Measurements from ENCODE around the gene HMX2.
"Not testable (repeated sequence)": the region's sequence is repeated elsewhere in the genome, so short reads cannot be mapped to it uniquely, and the experiment has no call there.

The HMX2 gene

GRCh38 chr10:123178390-123178789 lies 30.5 kb downstream of the HMX2 start:
- H3K4me1 ChIP-seq (ENCODE audit: insufficient read depth, low read length); H3K9ac ChIP-seq (ENCODE audit: low read length); H3K9me3 ChIP-seq (ENCODE audit: low read length); H3K36me3 ChIP-seq (ENCODE audit: insufficient read depth, low read length); H3K27me3 ChIP-seq (ENCODE audit: control insufficient read depth in 1 of 2, insufficient read depth in 2 of 2, low read length in 2 of 2); H3K4me3 ChIP-seq (ENCODE audit: low read depth in 1 of 2, low read length in 2 of 2); H3K27ac ChIP-seq (ENCODE audit: low read depth, low read length): not testable (repeated sequence)

- H3K9ac ChIP-seq (ENCODE audit: low read length): no peak overlapping the region
- H3K36me3 ChIP-seq (ENCODE audit: insufficient read depth, low read length): no peaks in the 10 kb centered on the region
- no peaks in the 10 kb centered on the region for H3K27me3 ChIP-seq (ENCODE audit: control insufficient read depth in 1 of 2, insufficient read depth in 2 of 2, low read length in 2 of 2)
Measured at GRCh38 chr10:123180101-123181090, 32.5 kb downstream of the HMX2 start.

GRCh38 chr10:123183724-123184123 lies 35.8 kb downstream of the HMX2 start:
- Histone ChIP-seq H3K9ac (ENCODE audit: low read length) (no peak overlapping the region), H3K4me1 (ENCODE audit: insufficient read depth, low read length) (no peaks in the 10 kb centered on the region), H3K9me3 (ENCODE audit: low read length) (no peaks in the 10 kb centered on the region), H3K36me3 (ENCODE audit: insufficient read depth, low read length) (no peaks in the 10 kb centered on the region), H3K27me3 (ENCODE audit: control insufficient read depth in 1 of 2, insufficient read depth in 2 of 2, low read length in 2 of 2) (no peaks in the 10 kb centered on the region), H3K27ac (ENCODE audit: low read depth, low read length) (no peak overlapping the region), H3K4me3 (ENCODE audit: low read depth in 1 of 2, low read length in 2 of 2) (no peak overlapping the region)

More at GRCh38 chr10:123180101-123181090, 32.5 kb downstream of the HMX2 start:
- H3K27ac ChIP-seq (ENCODE audit: low read depth, low read length): no peak overlapping the region
- H3K9me3 ChIP-seq (ENCODE audit: low read length): no peaks in the 10 kb centered on the region
- no peak overlapping the region for H3K4me3 ChIP-seq (ENCODE audit: low read depth in 1 of 2, low read length in 2 of 2)
- no peaks in the 10 kb centered on the region for H3K4me1 ChIP-seq (ENCODE audit: insufficient read depth, low read length)

GRCh38 chr10:123187781-123188180 lies 39.8 kb downstream of the HMX2 start:
- Histone ChIP-seq H3K27ac (ENCODE audit: low read depth, low read length) (no peak overlapping the region), H3K27me3 (ENCODE audit: control insufficient read depth in 1 of 2, insufficient read depth in 2 of 2, low read length in 2 of 2) (no peaks in the 10 kb centered on the region), H3K9ac (ENCODE audit: low read length) (no peak overlapping the region), H3K9me3 (ENCODE audit: low read length) (no peaks in the 10 kb centered on the region), H3K4me3 (ENCODE audit: low read depth in 1 of 2, low read length in 2 of 2) (no peak overlapping the region), H3K4me1 (ENCODE audit: insufficient read depth, low read length) (no peaks in the 10 kb centered on the region), H3K36me3 (ENCODE audit: insufficient read depth, low read length) (no peaks in the 10 kb centered on the region)

- H3K9ac ChIP-seq (ENCODE audit: low read length): no peak overlapping the region
Measured at GRCh38 chr10:123191886-123192285, 44.0 kb downstream of the HMX2 start.

GRCh38 chr10:123194056-123194455 lies 46.1 kb downstream of the HMX2 start:
- H3K4me1 ChIP-seq (ENCODE audit: insufficient read depth, low read length): no peaks in the 10 kb centered on the region

More at GRCh38 chr10:123191886-123192285, 44.0 kb downstream of the HMX2 start:
- no peaks in the 10 kb centered on the region for H3K27me3 ChIP-seq (ENCODE audit: control insufficient read depth in 1 of 2, insufficient read depth in 2 of 2, low read length in 2 of 2)
- no peaks in the 10 kb centered on the region for H3K36me3 ChIP-seq (ENCODE audit: insufficient read depth, low read length)
- H3K4me1 ChIP-seq (ENCODE audit: insufficient read depth, low read length): no peaks in the 10 kb centered on the region
- H3K27ac ChIP-seq (ENCODE audit: low read depth, low read length): no peak overlapping the region
- H3K4me3 ChIP-seq (ENCODE audit: low read depth in 1 of 2, low read length in 2 of 2): no peak overlapping the region
- H3K9me3 ChIP-seq (ENCODE audit: low read length): no peaks in the 10 kb centered on the region

More at GRCh38 chr10:123194056-123194455, 46.1 kb downstream of the HMX2 start:
- Histone ChIP-seq H3K9ac (ENCODE audit: low read length) (no peak overlapping the region), H3K36me3 (ENCODE audit: insufficient read depth, low read length) (no peaks in the 10 kb centered on the region), H3K4me3 (ENCODE audit: low read depth in 1 of 2, low read length in 2 of 2) (no peak overlapping the region), H3K9me3 (ENCODE audit: low read length) (no peaks in the 10 kb centered on the region), H3K27ac (ENCODE audit: low read depth, low read length) (no peak overlapping the region), H3K27me3 (ENCODE audit: control insufficient read depth in 1 of 2, insufficient read depth in 2 of 2, low read length in 2 of 2) (no peaks in the 10 kb centered on the region)

Measured in muscle layer of colon (tissue), 2 donors.